GM21526 (cell line): ENCODE measurements around the gene ALOX12.

Experiments used
- ATAC-seq: cut with Tn5 transposase; IDR thresholded peaks from one replicate; pipeline ENCODE4 v1.9.1; 2021; ENCODE audit warnings: moderate library complexity; ENCODE audit not compliant: unreplicated experiment, low FRiP score

ALOX12 gene

DNA sequence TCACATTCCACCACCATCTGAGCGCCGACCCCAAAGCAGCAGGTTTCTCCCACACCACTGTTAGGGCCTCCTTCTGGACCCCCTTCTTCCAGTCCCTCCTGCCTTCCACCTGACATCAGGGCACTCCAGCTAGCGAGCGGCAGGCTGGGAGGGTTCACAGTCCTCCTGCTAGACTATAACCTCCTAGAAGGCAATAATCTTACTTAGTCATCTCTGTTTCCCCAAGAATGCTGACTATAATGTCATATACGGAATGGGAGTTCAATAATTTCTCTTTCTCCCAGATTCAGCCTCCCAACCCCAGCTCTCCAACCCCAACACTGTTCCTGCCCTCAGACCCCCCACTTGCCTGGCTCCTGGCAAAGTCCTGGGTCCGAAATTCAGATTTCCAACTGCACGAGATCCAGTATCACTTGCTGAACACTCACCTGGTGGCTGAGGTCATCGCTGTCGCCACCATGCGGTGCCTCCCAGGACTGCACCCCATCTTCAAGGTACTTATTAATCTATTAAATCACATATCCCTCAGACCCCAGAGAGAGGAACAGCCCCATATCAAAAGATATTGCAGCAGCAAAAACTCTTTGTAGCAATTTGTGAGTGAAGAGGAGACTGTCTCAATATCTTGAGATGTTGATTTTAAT lies 5.6 kb downstream of the ALOX12 start:
- no peak for ATAC-seq

- ATAC-seq, result no peak
Measured at GRCh38 chr17:7002288-7003047, 6.6 kb downstream of the ALOX12 start.

DNA sequence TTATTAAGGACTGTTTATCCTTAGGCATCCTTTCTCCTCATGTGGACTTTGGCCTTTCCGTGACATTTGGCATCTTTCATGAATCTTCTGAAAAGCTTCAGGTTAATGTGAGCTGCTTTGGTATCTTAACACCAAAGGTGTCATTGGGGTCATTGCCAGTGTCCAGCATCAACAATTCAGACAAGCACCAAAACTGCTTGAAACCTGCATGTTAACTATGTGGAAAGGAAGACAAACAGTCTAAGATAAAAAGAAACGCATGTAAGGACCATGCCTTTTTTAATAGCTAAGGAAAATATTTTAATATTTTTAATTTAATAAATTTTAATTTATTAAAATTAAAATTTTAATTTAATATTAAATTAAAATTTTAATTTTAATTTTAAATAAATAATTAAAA lies 7.9 kb downstream of the ALOX12 start:
- ATAC-seq, result no peak

- no peak for ATAC-seq
Measured at GRCh38 chr17:7004398-7005253, 8.8 kb downstream of the ALOX12 start.

DNA sequence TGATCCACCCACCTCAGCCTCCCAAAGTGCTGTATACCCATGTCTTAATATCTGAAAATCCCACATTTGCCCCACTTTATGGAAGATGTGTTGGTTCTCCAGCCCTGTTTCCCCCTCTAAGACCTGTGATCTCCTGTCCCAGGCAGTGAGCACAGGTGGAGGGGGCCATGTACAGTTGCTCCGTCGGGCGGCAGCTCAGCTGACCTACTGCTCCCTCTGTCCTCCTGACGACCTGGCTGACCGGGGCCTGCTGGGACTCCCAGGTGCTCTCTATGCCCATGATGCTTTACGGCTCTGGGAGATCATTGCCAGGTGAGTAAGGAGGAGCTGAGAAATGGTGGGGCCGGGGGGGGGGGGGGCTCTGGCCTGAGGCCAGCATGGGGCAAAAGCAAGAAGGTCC lies 9.9 kb downstream of the ALOX12 start:
- no peak for ATAC-seq

GRCh38 chr17:7007143-7007542 lies 11.3 kb downstream of the ALOX12 start:
- no peak for ATAC-seq

- ATAC-seq, result no peak
Measured at GRCh38 chr17:7010523-7010922, 14.7 kb downstream of the ALOX12 start.

DNA sequence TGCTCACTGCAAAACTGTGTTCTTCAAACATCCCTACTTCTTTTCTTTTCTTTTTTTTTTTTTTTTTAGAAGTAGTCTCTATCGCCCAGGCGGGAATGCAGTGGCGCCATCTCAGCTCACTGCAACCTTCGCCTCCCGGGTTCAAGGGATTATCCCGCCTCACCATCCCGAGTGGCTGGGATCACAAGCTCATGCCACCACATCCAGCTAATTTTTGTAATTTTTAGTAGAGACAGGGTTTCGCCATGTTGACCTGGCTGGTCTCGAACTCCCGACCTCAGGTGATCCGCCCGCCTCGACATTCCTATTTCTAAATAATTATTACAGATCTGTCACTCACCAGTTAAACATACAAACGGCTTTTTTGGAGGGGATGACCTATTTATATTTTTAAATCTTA lies 15.6 kb downstream of the ALOX12 start:
- ATAC-seq, result no peak

- ATAC-seq, result no peak
Measured at GRCh38 chr17:7011942-7012254, 16.0 kb downstream of the ALOX12 start.

- ATAC-seq, result peak; percentile 73
Measured at GRCh38 chr17:7014261-7014994, 18.6 kb downstream of the ALOX12 start.

GRCh38 chr17:7014995-7015958 lies 19.4 kb downstream of the ALOX12 start:
- peak; percentile 1 for ATAC-seq

DNA sequence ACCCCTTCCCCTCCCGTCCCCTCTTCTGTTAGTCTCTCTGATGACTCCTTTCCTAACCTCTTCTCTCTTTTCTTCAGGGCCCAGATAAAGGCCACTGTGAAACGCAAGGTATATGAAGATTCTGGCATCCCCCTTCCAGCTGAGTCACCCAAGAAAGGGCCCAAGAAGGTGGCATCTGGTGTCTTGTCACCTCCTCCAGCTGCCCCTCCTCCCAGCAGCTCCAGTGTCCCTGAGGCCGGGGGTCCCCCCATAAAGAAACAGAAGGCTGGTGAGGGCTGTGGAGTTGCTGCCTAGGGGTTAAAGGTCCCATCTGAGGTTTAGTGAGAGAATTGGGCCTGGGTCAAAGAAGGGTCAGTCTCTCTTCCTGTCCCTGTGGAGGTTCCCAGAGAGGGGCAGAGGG lies 20.6 kb downstream of the ALOX12 start:
- ATAC-seq, result no peak

DNA sequence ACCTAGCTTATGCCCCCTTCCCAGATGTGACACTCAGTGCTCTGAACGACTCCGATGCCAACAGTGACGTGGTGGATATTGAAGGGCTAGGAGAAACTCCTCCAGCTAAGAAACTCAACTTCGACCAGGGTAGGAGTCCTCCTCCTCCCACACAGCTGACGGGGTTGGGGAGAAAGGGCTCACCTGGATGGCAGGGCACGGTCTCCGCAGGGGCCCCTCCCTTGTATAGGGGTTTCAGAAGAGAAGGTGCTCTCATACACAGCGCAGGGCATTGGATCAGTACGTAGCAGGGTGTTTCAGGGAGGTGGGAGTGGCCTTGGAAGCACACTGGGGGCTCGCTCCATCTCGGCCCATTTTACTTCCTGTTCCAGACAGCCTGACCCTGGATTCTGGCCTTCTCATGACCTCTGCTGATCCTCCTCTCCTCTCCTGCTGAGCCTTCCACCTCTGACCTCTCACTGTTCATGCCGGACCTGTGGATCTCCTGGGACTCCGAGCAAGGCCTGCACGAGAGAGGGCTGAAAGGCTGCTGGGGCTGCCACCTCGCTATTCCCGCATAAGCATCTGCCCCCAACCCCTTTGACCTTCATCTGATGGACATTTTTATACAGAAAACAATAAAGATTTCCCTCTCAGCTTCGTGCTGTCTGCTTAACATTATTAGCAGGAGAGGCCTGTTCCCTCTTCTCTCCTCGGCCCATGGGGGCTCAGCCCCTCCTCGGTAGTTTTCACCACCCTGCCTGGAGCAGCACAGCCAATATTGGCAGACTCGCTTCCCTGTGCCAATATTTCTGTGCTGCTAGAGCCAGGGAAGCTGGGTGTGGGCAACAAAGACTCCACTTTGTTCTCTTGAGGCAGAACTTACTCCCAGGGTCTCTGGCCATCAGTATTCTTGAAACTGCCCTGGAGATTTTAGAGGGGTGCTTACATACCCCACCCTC lies 21.3 kb downstream of the ALOX12 start:
- no peak for ATAC-seq

GRCh38 chr17:7017827-7018200 lies 22.0 kb downstream of the ALOX12 start:
- ATAC-seq, result no peak

- ATAC-seq, result no peak
Measured at GRCh38 chr17:7018331-7018964, 22.6 kb downstream of the ALOX12 start.

DNA sequence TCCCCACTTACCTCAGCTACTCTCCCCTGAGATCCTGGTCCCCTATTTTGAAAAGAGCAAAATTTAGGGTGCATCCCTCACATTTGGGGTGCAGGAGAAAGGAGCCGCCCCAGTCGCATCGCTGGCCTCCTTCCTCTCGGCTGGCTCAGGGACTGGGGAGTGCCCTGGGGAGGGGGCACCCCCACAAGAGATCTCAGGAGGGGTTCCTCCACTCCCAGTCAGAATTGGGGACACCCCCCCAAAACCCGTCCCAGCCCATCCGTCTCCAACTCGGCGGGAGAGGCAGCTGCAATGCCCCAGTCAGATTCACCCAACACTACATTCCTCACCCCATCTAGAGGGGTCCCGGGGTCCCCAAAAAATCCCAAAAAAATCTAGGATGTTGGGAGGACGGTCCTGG lies 23.5 kb downstream of the ALOX12 start:
- ATAC-seq, result no peak

GRCh38 chr17:7019839-7020519 lies 24.1 kb downstream of the ALOX12 start:
- no peak for ATAC-seq
